Measurements from ENCODE around the gene NFIA. TPM values are rescaled to one million over a fixed set of nuclear protein-coding genes. Genes with fewer than 3 reads are reported as not detected.
"Not testable (repeated sequence)": the region's sequence is repeated elsewhere in the genome, so short reads cannot be mapped to it uniquely, and the experiment has no call there.

NFIA gene
- total and polyA plus RNA-seq, 2 donors (not counting 1 experiment from before 2014, with no cell fraction given): 0.28 to 0.54 TPM

DNA sequence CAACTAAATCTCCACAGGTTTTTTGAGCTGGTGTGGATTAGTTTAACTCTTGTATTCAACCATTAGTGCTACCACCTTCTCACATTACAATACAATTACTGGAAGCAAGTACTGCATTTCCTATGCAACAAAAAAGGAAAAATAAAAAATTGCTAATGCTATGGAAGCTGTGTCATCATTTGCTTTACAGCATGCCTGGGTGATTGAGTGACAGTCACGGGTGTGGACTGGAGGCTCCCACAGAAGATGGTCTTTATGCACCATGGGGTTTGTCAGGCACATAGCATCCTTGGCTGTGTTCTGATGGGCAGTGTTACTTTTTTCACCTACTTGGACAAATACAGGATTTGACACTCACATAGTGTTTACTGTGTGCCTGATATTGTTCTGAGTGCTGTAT, 380.3 kb downstream of the NFIA start:
- no peaks in the 10 kb centered on the region for H3K4me1 ChIP-seq (ENCODE audit: control insufficient read depth in 2 of 2, insufficient read depth in 2 of 2, low read length in 2 of 2)
- ATAC-seq (ENCODE audit: low read depth): no peak
- Mint-ChIP-seq H3K27ac (no peak overlapping the region), H3K4me3 (no peak overlapping the region), H3K9me3 (ENCODE audit: insufficient read depth) (no peaks in the 10 kb centered on the region), H3K4me1 (no peaks in the 10 kb centered on the region), H3K27me3 (peaks cover 3% of the 10 kb centered on the region)
- H3K79me2 ChIP-seq (ENCODE audit: control insufficient read depth, insufficient read depth, low read length): no peaks in the 10 kb centered on the region
- H3K36me3 ChIP-seq (replicated peaks in 1 of 2; ENCODE audit: control extremely low read depth in 1 of 2, control insufficient read depth in 1 of 2, extremely low read depth in 1 of 2, insufficient read depth in 2 of 2, low read length in 1 of 2): no peaks in the 10 kb centered on the region
- DNase-seq: no peak
- ChIA-PET POLR2A (no interaction called here), CTCF (interaction anchor here (1.2 kb wide), 1 partner anchor 9 kb away, joined by 4 read pairs; no protein-coding TSS in a partner anchor)
- no peak overlapping the region for H3K9ac ChIP-seq (ENCODE audit: low read length)
- intact Hi-C loops (cut with micrococcal nuclease): no loop called here
- H4K20me1 ChIP-seq (ENCODE audit: control insufficient read depth, insufficient read depth, low read length, poor library complexity, severe bottlenecking): no peaks in the 10 kb centered on the region
- no peaks in the 10 kb centered on the region for H3K27me3 ChIP-seq (replicated peaks in 1 of 4; ENCODE audit: control extremely low read depth in 1 of 4, control insufficient read depth in 3 of 4, insufficient read depth in 4 of 4, low read length in 3 of 4)
- WGBS (ENCODE audit: insufficient coverage): 100% methylated on average over 1 of the region's 1 CpG
- no peak overlapping the region for H3K27ac ChIP-seq (ENCODE audit: low read length in 2 of 2)
- no peaks in the 10 kb centered on the region for H3K9me3 ChIP-seq (ENCODE audit: control extremely low read depth in 1 of 3, control insufficient read depth in 2 of 3, insufficient read depth in 1 of 3, low read length in 2 of 3)
- no peak overlapping the region for H3K4me3 ChIP-seq (ENCODE audit: control extremely low read depth in 1 of 5, extremely low read depth in 1 of 5, insufficient read depth in 1 of 5, low read depth in 2 of 5, low read length in 4 of 5)
- no peak overlapping the region for H3K4me2 ChIP-seq (replicated peaks; ENCODE audit: low read depth, low read length, poor library complexity, severe bottlenecking)
- no peak for TF ChIP-seq EZH2 (IDR thresholded peaks at IDR 0.05; ENCODE audit: borderline replicate concordance, insufficient read depth, low read depth, low read length, poor library complexity, severe bottlenecking)
- TF ChIP-seq, protein P1, sequence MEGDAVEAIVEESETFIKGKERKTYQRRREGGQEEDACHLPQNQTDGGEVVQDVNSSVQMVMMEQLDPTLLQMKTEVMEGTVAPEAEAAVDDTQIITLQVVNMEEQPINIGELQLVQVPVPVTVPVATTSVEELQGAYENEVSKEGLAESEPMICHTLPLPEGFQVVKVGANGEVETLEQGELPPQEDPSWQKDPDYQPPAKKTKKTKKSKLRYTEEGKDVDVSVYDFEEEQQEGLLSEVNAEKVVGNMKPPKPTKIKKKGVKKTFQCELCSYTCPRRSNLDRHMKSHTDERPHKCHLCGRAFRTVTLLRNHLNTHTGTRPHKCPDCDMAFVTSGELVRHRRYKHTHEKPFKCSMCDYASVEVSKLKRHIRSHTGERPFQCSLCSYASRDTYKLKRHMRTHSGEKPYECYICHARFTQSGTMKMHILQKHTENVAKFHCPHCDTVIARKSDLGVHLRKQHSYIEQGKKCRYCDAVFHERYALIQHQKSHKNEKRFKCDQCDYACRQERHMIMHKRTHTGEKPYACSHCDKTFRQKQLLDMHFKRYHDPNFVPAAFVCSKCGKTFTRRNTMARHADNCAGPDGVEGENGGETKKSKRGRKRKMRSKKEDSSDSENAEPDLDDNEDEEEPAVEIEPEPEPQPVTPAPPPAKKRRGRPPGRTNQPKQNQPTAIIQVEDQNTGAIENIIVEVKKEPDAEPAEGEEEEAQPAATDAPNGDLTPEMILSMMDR (IDR thresholded peaks at IDR 0.05): no peak
- H2AFZ ChIP-seq (ENCODE audit: insufficient read depth, low read depth, low read length, poor library complexity, severe bottlenecking): no peak overlapping the region

DNA sequence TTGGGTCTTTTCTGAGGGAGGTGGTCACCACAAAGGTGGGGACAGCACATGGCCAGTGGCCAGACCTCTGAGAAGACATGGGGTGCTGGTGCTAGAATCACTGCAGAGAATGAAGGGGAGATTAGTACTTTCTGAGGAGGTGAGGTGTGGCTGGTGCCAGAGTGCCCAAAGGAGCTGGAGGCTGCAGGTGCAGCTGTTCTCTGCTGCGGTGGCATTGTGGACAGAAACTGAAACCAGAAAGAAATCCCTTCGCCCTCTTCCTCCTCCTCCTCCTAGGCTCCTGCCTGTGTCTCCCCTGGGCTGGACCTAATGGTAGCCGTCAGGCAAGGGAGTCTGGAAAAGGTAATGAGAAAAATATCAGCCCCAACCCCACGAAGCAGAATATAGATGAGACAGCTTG, 380.9 kb downstream of the NFIA start:
- WGBS (ENCODE audit: insufficient coverage): no CpG with 5 or more reads among the region's 4 CpGs
- no peaks in the 10 kb centered on the region for H3K4me1 Mint-ChIP-seq
- H3K27ac ChIP-seq (ENCODE audit: low read length in 2 of 2): no peak overlapping the region
- ATAC-seq (ENCODE audit: low read depth): no peak
- TF ChIP-seq EZH2 (IDR thresholded peaks at IDR 0.05; ENCODE audit: borderline replicate concordance, insufficient read depth, low read depth, low read length, poor library complexity, severe bottlenecking): no peak
- TF ChIP-seq, protein P1 (IDR thresholded peaks at IDR 0.05): no peak
- CTCF ChIA-PET: interaction anchor here (1.2 kb wide), 1 partner anchor 9 kb away, joined by 4 read pairs; no protein-coding TSS in a partner anchor
- H3K27me3 ChIP-seq (replicated peaks in 1 of 4; ENCODE audit: control extremely low read depth in 1 of 4, control insufficient read depth in 3 of 4, insufficient read depth in 4 of 4, low read length in 3 of 4): no peaks in the 10 kb centered on the region
- no peak for DNase-seq
- H4K20me1 ChIP-seq (ENCODE audit: control insufficient read depth, insufficient read depth, low read length, poor library complexity, severe bottlenecking): no peaks in the 10 kb centered on the region
- POLR2A ChIA-PET: no interaction called here
- H3K4me3 ChIP-seq (ENCODE audit: control extremely low read depth in 1 of 5, extremely low read depth in 1 of 5, insufficient read depth in 1 of 5, low read depth in 2 of 5, low read length in 4 of 5): no peak overlapping the region
- H3K4me2 ChIP-seq (replicated peaks; ENCODE audit: low read depth, low read length, poor library complexity, severe bottlenecking): no peak overlapping the region
- H3K27me3 Mint-ChIP-seq: peaks cover 3% of the 10 kb centered on the region
- H3K4me1 ChIP-seq (ENCODE audit: control insufficient read depth in 2 of 2, insufficient read depth in 2 of 2, low read length in 2 of 2): no peaks in the 10 kb centered on the region
- H3K27ac Mint-ChIP-seq: no peak overlapping the region
- intact Hi-C loops (cut with micrococcal nuclease): no loop called here
- no peak overlapping the region for H3K4me3 Mint-ChIP-seq
- H3K9me3 ChIP-seq (ENCODE audit: control extremely low read depth in 1 of 3, control insufficient read depth in 2 of 3, insufficient read depth in 1 of 3, low read length in 2 of 3): no peaks in the 10 kb centered on the region
- H3K9me3 Mint-ChIP-seq (ENCODE audit: insufficient read depth): no peaks in the 10 kb centered on the region
- H3K79me2 ChIP-seq (ENCODE audit: control insufficient read depth, insufficient read depth, low read length): no peaks in the 10 kb centered on the region
- no peaks in the 10 kb centered on the region for H3K36me3 ChIP-seq (replicated peaks in 1 of 2; ENCODE audit: control extremely low read depth in 1 of 2, control insufficient read depth in 1 of 2, extremely low read depth in 1 of 2, insufficient read depth in 2 of 2, low read length in 1 of 2)
- no peak overlapping the region for H3K9ac ChIP-seq (ENCODE audit: low read length)
- no peak overlapping the region for H2AFZ ChIP-seq (ENCODE audit: insufficient read depth, low read depth, low read length, poor library complexity, severe bottlenecking)

DNA sequence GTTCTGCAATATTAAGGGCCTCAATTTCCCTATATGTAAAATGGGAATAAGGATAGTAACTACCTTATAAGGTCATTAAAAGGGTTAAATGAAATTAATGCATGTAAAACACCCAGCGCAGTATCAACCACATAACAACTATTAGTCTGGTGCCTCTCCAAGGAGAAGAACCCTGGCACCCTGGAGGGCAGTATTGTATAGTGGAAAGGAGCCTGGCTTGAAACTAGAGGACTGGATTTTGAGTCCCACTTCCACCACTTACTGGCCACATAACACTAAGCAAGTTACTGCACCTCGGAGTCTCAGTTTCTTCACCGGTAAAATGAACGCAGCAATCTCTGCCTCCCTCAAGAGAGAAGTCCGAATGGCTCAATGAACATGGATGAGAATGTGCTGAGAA, 385.5 kb downstream of the NFIA start:
- H3K4me3 Mint-ChIP-seq; intact Hi-C loops (cut with micrococcal nuclease); H3K27me3 ChIP-seq (replicated peaks in 1 of 4; ENCODE audit: control extremely low read depth in 1 of 4, control insufficient read depth in 3 of 4, insufficient read depth in 4 of 4, low read length in 3 of 4); H3K9ac ChIP-seq (ENCODE audit: low read length); POLR2A ChIA-PET; H3K27ac ChIP-seq (ENCODE audit: low read length in 2 of 2); H3K27ac Mint-ChIP-seq; H3K4me1 Mint-ChIP-seq; H3K27me3 Mint-ChIP-seq; H3K9me3 ChIP-seq (ENCODE audit: control extremely low read depth in 1 of 3, control insufficient read depth in 2 of 3, insufficient read depth in 1 of 3, low read length in 2 of 3); H3K4me2 ChIP-seq (replicated peaks; ENCODE audit: low read depth, low read length, poor library complexity, severe bottlenecking); H2AFZ ChIP-seq (ENCODE audit: insufficient read depth, low read depth, low read length, poor library complexity, severe bottlenecking); CTCF ChIA-PET; H3K4me3 ChIP-seq (ENCODE audit: control extremely low read depth in 1 of 5, extremely low read depth in 1 of 5, insufficient read depth in 1 of 5, low read depth in 2 of 5, low read length in 4 of 5); H3K79me2 ChIP-seq (ENCODE audit: control insufficient read depth, insufficient read depth, low read length); DNase-seq; ATAC-seq (ENCODE audit: low read depth); H3K36me3 ChIP-seq (replicated peaks in 1 of 2; ENCODE audit: control extremely low read depth in 1 of 2, control insufficient read depth in 1 of 2, extremely low read depth in 1 of 2, insufficient read depth in 2 of 2, low read length in 1 of 2); H3K4me1 ChIP-seq (ENCODE audit: control insufficient read depth in 2 of 2, insufficient read depth in 2 of 2, low read length in 2 of 2); H4K20me1 ChIP-seq (ENCODE audit: control insufficient read depth, insufficient read depth, low read length, poor library complexity, severe bottlenecking); H3K9me3 Mint-ChIP-seq (ENCODE audit: insufficient read depth): not testable (repeated sequence)
- no CpG with 5 or more reads among the region's 5 CpGs for WGBS (ENCODE audit: insufficient coverage)

All from B cell (primary cell).